HG02870 (cell line): Measurements from ENCODE around the gene RNF214.

Experiments used
- ATAC-seq: cut with Tn5 transposase; IDR thresholded peaks from one replicate; pipeline ENCODE4 v1.9.1; 2021; ENCODE audit warnings: mild to moderate bottlenecking, moderate library complexity; ENCODE audit not compliant: unreplicated experiment

Gene RNF214

GRCh38 chr11:117212697-117213355, 19.6 kb upstream of the RNF214 start:
- ATAC-seq, result no peak

GRCh38 chr11:117214404-117215110, 17.9 kb upstream of the RNF214 start:
- ATAC-seq, result no peak

GRCh38 chr11:117217141-117218084, 15.1 kb upstream of the RNF214 start:
- ATAC-seq, result no peak

- no peak for ATAC-seq
Measured at GRCh38 chr11:117218133-117218915, 14.1 kb upstream of the RNF214 start.

GRCh38 chr11:117219001-117219400, 13.5 kb upstream of the RNF214 start:
- ATAC-seq, result no peak

- ATAC-seq, result no peak
Measured at GRCh38 chr11:117219455-117219854, 13.0 kb upstream of the RNF214 start.

- no peak for ATAC-seq
Measured at GRCh38 chr11:117219995-117220394, 12.5 kb upstream of the RNF214 start.

- no peak for ATAC-seq
Measured at GRCh38 chr11:117220568-117220967, 11.9 kb upstream of the RNF214 start.

GRCh38 chr11:117220999-117221774, 11.3 kb upstream of the RNF214 start:
- no peak for ATAC-seq

- ATAC-seq, result no peak
Measured at GRCh38 chr11:117221775-117222517, 10.5 kb upstream of the RNF214 start.

GRCh38 chr11:117222991-117223740, 9.3 kb upstream of the RNF214 start:
- no peak for ATAC-seq

- ATAC-seq, result no peak
Measured at GRCh38 chr11:117223741-117224689, 8.5 kb upstream of the RNF214 start.

- no peak for ATAC-seq
Measured at GRCh38 chr11:117225553-117226170, 6.8 kb upstream of the RNF214 start.

GRCh38 chr11:117226388-117227385, 5.8 kb upstream of the RNF214 start:
- peak; percentile 51 for ATAC-seq

- ATAC-seq, result no peak
Measured at GRCh38 chr11:117228091-117228490, 4.4 kb upstream of the RNF214 start.

GRCh38 chr11:117229411-117229810, 3.1 kb upstream of the RNF214 start:
- no peak for ATAC-seq
